Adrenal gland (tissue), 5 donors: Measurements from ENCODE around the gene ATP8B1.

Experiments used
- POLR2A ChIP-seq, 2 donors: fragments of 450-650 bp; IDR thresholded peaks; one replicate each; pipeline ENCODE4 v1.6.1; 2017; ENCODE audit warnings: antibody characterized with exemption in 2 of 2, mild to moderate bottlenecking in 2 of 2, moderate library complexity in 1 of 2
- TF ChIP-seq, protein P1 (sequence below), 6 experiments: fragments of 450-650 bp in 4 of 6; fragments of 200-600 bp in 2 of 6; sonication (generic) in 1 of 6; IDR thresholded peaks; 1 replicate in 5 of 6; 2 replicates in 1 of 6; pipeline versions ENCODE4 v1.5.1 to v1.8.0; 2016 to 2021; ENCODE audit warnings: antibody characterized with exemption in 6 of 6, mild to moderate bottlenecking in 2 of 6, moderate library complexity in 1 of 6
- donor health status: DM: no; HTN: no; CAD: no.

DNA sequence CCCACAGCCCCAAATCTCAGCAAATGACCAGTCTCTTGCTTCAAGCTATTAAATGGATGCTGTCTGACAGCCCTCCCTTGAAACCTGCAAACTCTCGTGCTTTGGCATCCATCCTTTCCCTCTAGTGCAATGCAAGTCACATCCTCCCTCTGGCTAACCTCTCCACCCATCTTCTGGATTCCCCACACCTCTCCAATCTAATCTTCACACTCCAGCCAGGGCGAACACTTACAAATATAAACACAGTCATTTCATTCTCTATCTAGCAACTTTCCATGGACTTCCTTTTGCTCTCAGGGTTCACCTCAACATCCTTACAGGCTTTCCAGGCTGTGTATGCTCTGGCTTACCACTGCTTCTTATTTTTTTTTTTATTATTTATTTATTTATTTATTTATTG is 171.4 kb downstream of the ATP8B1 start:
- TF ChIP-seq, protein P1, sequence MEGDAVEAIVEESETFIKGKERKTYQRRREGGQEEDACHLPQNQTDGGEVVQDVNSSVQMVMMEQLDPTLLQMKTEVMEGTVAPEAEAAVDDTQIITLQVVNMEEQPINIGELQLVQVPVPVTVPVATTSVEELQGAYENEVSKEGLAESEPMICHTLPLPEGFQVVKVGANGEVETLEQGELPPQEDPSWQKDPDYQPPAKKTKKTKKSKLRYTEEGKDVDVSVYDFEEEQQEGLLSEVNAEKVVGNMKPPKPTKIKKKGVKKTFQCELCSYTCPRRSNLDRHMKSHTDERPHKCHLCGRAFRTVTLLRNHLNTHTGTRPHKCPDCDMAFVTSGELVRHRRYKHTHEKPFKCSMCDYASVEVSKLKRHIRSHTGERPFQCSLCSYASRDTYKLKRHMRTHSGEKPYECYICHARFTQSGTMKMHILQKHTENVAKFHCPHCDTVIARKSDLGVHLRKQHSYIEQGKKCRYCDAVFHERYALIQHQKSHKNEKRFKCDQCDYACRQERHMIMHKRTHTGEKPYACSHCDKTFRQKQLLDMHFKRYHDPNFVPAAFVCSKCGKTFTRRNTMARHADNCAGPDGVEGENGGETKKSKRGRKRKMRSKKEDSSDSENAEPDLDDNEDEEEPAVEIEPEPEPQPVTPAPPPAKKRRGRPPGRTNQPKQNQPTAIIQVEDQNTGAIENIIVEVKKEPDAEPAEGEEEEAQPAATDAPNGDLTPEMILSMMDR (IDR thresholded peaks at IDR 0.05): no peak
- no peak for TF ChIP-seq POLR2A (IDR thresholded peaks at IDR 0.05)
